GM18511 (cell line): ENCODE results near the gene GBGT1.

Experiments used
- ATAC-seq: cut with Tn5 transposase; IDR thresholded peaks from one replicate; pipeline ENCODE4 v1.9.1; 2021; ENCODE audit warnings: mild to moderate bottlenecking, moderate library complexity; ENCODE audit not compliant: unreplicated experiment

Gene GBGT1

GRCh38 chr9:133117271-133118178, 46.2 kb downstream of the GBGT1 start:
- no peak for ATAC-seq

DNA sequence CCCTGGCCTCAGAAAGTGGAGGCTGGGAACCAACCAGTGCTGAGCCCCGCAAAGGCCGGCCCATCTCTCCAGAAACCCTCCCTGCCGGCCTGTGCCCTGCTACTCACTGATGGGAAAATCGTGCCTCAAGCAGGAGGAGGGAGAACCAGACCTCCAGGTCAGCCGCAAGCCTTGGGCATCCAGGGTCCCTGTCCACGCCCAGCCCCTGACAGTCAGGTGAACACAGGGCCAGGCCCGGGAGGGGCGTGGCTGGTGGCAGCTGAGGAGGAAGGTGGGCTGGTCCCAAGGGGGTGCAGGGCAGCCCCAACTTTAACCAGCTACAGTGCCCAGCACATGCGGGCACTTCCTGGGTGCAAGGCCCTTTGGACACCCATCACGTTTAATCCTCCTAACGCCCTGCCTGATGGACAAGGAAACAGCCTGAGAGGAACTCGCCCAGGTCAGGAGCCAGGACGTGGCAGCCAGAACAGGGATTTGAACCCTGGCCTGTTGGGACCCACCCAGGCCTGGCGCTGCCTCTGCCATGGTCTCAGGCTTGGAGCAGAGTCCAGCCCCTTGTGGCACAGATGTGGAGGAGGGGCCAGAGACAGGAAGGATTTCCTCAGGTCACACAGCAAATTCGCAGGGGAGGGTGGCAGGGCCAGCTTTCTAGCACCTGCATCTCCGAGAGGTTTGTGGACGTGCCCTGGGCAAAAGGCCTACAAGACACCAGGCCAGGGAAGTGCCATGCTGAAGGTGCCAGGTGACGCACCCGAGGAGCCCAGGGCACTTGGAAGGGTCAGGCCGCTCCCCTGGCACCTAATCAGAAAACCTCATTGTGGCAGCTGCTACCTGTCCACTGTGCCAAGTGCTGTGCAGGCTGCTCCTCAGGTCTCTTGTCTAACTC, 47.1 kb downstream of the GBGT1 start:
- no peak for ATAC-seq

- peak; percentile 83 for ATAC-seq
These were observed 47.9 kb downstream of the GBGT1 start for GRCh38 chr9:133115604-133116345.

- peak; percentile 2 for ATAC-seq
These were observed 48.7 kb downstream of the GBGT1 start for GRCh38 chr9:133114886-133115603.

DNA sequence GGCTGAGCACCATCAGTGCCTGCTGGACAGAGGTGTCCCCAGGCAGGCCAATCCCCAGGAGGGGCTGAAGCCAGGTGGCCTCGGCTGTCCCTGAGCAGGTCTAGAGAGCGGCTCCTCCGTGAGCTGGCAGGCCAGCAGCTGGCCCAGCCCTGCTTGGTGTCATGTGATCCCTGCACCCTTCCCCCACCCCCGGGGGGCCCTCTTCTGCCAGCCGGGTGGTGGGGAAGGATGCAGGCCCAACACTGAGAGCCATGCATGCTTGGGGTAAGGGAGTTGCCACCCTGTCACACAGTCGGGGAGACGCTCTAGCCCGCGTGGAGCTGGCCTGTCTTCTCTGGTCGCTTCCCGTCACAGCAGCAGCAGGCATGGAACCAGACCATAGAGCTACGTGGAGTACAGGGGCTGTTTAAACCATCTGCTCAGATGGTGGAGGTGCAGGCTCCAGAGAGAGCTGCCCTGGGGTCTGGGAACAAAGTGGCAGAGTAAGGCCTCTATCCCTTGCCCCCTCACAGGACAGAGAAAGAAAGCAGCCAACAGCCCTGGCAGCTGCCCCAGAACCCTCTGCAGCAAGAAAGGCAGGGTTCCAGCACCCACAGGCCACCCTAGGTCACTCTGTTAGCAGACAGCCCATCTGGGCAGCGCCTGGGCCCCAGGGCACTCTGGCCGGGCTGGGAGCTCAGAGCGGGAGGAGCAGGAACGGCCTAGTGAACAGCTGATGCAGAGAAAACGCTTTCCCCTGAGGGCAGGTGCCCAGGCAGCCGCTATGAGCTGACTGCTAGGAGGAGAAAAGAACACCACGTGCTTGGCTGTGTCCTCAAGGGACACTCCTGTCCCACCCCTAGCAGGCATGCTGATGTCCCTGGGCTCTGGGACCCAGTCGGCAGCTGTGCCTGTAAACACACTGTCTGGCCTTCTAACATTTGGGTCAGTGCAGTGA, 49.5 kb downstream of the GBGT1 start:
- ATAC-seq: no peak

DNA sequence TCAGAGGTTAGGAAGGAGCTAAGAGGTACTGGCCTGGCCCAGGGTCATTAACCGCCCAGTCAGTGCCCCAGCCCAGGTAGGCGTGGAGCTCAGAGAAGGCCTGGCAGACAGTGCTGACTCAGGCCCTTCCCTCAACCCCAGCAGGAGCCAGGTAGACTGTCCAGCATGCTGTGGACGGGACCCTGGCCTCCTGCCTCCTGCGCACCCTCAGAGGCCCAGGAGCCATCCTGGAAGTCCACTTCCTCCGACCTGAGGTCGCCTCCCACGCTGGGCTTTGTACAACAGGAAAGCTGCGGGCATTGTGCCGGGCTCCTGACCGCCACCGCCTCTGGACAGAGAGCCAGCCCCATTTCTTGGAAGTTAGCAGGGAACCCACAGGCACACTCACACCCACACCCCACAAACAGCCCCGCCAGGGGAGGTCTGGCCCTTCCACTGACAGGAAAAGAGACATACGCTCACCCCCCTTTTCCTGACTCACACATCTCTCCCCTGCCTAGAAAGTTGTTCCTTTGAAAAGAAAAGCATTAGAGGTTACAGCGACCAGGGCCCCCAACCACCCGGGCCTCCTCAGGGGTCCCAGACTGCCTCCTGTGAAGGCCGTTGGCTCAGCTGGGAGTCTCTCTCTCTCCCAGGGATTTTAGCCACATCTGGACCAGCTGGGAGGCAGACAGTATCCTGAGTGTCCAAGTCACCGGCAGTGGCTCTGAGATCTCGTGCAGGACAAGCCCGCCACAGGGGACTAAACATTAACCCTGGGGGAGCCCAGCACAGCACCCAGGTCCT, 50.4 kb downstream of the GBGT1 start:
- no peak for ATAC-seq

DNA sequence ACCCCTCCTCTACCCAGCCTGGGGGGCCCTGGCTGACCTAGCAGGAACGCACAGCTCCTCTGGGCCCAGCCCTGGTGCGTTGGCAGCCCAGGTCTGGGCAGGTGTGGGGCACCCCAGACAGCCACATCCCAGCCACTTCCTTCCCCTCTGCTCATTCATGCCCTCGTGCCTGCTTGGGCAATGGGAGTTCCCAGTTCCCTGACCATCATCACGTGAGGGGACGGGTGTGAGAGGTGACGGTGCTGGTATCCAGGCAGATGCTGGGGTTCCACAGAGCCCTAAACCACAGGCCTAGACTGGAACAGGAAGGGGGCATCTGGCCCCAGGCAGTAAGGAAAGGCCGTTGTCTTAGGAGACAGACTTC, 51.1 kb downstream of the GBGT1 start:
- no peak for ATAC-seq

DNA sequence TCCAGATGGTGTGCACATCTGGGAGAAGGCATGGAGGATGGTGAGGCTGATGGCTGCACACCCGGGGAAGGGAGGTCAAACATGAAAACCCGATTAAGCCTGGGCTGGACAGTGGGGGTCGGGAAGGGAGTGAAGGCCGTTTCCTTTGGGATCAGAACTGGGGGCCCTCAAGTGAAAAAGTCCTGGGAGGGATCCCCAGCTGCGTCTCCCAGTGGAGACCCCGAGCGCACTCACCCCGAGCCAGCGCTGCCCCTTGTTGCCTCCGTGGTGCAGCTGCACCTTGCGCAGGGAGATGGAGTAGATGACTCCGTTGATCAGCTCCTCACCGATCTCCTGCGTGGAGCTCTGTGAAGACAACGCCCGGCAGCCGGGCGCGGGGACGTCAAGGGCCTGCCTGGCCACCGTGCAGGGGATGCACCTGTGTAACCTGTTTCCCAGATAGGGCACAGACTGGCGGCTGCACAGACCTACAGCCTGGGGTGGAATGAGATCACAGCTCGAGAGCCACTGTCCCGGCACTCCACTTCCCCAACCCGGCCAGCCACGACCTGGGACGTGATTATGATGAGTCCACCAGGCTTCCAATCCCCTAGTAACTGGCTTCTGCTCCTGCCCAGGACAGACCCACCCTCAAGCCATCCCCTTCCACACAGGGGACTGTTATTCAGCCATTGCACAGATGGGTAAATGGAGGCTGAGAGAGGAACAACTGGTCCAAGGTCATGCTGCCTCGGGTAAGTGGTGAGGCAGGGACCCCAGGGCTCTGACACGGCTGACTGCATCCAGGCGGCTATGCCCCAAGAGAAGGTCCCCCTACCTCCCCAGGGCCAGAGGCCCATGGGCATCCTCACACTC, 51.7 kb downstream of the GBGT1 start:
- ATAC-seq: no peak

GRCh38 chr9:133109931-133110650, 53.6 kb downstream of the GBGT1 start:
- ATAC-seq: no peak

GRCh38 chr9:133108794-133109641, 54.7 kb downstream of the GBGT1 start:
- ATAC-seq: no peak

DNA sequence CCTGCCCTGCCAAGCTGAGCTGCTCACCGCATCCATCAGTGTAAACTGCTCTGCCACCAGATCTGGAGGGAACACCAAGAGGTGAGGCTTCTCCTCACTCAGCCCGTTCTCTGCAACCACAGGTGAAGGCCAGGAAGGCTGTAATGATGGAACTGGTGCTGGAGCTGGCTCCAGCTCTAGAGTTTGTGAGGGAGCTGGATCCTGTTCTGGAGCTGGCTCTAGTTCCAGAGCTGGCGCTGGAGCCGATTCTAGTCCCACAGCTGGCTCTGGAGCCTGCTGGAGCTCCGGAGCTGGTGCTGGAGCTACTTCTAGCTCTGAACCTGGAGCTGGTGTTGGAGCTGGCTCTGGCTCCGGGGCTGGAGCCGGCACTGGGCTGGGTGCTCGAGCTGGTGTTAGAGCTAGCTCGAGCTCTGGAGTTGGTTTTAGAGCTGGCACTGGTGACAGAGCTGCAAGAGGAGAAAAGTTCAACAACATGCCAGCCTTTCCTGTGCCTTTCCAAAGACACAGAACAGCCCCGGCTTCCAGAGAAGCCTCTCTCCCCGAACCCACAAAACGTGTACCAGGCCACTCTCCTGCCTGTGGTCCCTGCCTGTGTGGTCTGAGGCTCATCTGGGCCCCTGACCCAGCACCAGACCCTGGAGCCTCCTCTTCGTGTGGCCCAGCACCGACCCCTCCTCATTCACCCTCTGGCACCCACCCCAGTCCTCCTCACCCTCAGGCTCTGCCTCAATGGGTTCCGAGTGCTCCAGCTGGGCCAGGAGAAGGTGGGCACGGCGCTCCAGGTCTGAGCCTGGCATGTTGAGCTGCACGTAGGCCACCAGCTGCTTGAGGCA, 55.5 kb downstream of the GBGT1 start:
- no peak for ATAC-seq

DNA sequence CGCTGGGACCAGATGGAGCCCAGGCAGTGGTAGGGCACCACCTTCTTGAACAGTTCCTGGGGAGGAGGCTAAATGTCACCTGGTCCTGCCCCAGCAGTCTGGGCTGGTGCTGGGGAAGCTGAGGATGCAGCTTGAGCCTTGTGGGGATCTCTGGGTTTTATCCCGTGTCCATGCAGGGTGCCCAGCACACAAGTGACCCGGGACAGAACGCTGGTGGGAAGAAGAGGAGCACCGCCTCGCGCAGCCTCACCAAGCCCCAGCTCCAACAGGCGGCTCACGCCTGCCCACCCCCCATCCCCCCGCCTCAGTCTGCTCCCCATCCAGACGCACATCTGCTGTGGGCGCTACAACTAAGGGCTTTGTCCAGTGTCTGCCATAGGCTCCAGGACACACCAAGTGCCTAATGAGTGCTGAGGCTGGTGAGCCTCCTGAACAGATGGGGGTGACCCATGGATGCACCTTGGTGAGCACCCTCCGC, 56.4 kb downstream of the GBGT1 start:
- no peak for ATAC-seq

DNA sequence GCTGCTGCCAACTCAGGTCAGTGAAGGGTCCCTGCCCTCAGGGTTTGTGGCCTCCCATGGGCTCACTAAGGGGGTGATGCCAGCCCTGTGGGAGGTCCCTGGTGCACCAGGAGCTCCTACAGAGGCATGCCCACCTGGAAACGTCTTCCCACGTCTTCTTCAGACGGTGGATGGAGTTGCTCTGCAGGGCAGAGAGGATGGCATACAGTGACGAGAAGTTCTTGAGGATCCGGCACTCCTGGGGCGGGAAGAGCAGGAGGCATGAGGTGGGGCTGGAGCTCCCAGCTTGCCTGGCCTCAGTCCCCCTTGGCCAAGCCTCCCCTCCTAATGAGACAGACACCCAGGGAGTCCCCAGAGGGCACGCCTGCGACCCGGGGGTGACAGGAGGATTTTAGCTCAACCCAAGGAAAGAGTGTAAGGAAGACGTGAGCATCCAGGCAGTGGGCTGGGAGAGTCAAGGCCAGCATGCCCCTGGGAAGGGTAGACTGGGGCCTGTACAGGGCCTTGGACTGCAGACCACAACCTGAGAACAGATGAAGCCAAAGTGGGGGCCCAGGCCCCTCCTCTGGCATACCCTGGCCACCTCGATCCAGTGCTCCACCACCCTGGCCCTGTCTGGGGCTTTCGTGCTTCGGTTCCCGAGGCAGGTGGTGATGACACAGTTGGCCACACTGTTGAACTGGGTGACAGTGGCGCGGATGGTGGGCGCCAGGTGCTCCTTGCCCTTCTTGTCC, 57.0 kb downstream of the GBGT1 start:
- ATAC-seq: no peak

DNA sequence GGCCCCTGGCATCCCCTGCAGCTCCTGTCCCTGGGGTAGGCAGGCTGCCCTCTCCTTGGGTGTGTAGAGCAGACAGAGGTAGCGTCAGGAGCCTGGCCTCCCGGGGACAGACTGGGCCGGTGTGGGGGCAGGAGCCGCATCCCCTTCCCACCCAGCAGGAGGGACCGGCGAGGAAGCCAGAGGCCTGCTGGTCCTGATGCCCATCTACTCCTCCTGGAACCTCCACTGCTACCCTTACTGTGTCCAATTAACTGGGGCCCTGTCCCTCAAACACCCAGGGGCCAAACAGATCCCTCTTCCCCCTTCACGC, 58.3 kb downstream of the GBGT1 start:
- ATAC-seq: no peak
